NOMO-1 (cell line): ENCODE data around the gene IKZF5.
A peak's percentile ranks its signal among the peaks of the same experiment; 100 is the strongest.

Source experiments
- DNase-seq, 2 experiments: peaks; one replicate each; lab custom pipeline; 2025; ENCODE audit not compliant: unreplicated experiment in 2 of 2; lab: John Stamatoyannopoulos, UW

Gene IKZF5

DNA sequence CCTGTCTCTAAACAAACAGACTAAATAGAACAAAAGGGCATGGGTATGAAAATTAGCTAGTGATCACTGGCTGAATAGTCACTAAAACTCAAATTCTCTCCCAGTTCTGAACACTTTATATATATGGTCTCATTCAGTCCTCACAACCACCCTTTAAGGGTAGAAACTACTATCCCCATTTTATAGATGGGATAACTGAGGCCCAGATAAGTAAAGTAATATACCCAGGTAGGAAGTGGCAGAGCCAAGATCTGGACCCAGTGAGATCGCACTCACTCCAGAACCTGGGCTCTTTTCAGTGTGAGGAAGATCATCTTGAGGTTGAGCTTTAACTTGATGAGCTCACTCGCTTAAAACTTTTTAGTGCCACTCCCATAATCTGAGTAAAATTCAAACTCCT is 23.9 kb downstream of the IKZF5 start:
- no peak for DNase-seq

DNA sequence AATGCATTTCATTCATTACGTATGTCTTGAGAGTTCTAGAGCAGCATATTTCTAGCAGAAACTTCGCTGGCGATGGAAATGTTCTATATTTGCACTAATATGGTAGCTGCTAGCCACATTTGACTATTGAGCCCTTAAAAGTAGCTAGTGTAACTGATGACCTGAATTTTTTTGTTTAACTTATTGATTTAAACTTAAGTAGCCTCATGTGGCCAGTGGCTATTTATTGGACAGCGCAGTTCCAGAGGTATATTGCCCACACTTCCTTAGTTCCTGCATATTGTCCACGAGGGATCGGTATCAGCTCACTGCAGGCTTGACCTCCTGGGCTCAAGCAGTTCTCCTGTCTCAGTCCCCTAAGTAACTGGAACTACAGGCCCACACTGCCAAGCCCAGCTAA is 24.7 kb downstream of the IKZF5 start:
- no peak for DNase-seq

GRCh38 chr10:122981066-122981464 is 27.5 kb downstream of the IKZF5 start:
- DNase-seq, result peak in 1 of 2 experiments; percentile 55

- DNase-seq, result peak; percentile 78 to 84
Observed at GRCh38 chr10:122980209-122981065, 28.2 kb downstream of the IKZF5 start, which contains the start of gene PSTK. Gene PSTK (plus strand): TSS chr10:122980401. CDS start chr10:122980480, 79 bp downstream.

DNA sequence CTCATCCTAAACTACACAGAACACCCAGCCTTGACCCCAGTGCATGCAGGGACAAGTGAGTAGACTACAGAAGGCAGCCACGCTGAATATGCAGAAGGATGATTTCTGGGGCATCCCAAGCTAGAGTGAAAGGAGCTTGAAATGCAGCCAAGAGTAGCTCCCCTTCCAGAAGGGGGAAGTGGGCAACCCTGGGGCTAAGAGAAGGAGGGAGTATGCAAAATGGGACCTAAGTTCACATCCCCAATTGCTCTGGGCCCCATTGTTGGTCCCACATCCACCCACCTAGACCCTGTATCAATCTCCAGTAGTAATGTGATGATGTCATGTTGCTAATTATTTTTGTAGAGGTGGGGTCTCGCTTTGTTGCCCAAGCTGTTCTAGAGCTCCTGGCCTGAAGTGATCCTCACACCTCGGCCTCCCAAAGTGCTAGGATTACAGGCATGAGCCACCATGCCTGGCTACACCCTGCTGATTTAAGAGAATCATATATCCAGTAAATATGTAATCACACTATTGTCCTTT is 34.0 kb downstream of the IKZF5 start:
- no peak for DNase-seq

GRCh38 chr10:122974023-122974422 is 34.6 kb downstream of the IKZF5 start:
- DNase-seq, result no peak

GRCh38 chr10:122968698-122969097 is 39.9 kb downstream of the IKZF5 start:
- DNase-seq, result no peak

- no peak for DNase-seq
Observed at GRCh38 chr10:122966879-122967278, 41.7 kb downstream of the IKZF5 start.

DNA sequence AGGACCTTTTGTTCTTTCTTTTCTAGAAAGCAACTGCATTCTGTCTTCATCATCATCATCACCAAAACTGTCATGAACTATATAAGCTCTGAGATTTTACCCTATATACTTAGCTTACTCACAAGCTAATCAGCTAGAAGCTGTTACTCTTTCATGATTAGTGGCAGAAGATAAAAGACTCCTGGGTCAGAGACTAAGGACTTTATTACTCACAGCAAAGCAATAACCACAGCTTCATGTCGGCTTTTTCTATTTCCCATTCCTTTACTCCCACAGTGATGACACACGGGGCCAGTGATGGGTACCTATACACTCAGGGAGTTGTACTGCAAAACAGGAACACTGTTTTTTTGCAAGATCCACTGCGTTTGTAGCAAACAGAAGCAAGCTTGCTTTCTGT is 46.2 kb downstream of the IKZF5 start:
- DNase-seq, result no peak

DNA sequence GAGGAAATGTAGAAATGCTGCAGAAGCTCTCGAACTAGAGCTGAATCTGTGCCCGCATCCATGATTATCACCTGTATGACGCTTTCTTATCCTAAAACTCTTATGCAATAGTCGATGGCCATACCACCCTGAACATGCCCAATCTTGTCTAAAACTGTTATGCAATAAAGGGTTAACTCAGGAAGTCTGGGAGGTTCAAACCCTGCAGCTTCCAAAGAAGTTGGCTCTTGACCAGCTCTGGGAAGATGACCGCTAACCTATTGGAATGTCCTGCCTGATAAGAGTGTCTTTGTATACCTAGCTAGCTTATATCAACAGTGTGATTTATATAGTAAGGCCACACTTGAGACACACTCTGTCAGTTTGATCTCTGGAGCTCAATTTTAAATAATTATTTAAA is 51.1 kb downstream of the IKZF5 start:
- DNase-seq, result no peak

DNA sequence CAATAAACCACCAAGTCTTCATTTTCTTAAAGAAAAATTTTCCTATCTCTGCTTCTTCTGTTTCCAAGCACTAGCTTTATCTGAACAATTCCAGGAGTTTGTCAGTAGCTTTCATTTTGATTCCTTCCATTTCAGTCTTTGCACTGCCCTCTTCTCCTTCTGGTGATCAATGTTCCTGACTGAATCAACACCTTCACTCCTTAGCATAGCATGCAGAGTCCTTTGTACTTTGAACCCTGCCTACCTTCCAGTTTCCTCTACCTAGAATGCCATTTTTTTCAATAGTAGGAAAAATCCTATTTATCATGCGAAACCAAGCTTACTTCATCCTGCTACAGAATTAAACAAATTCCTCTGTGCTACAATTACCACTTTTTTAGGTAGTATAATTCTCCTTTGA is 52.7 kb downstream of the IKZF5 start:
- DNase-seq, result no peak

DNA sequence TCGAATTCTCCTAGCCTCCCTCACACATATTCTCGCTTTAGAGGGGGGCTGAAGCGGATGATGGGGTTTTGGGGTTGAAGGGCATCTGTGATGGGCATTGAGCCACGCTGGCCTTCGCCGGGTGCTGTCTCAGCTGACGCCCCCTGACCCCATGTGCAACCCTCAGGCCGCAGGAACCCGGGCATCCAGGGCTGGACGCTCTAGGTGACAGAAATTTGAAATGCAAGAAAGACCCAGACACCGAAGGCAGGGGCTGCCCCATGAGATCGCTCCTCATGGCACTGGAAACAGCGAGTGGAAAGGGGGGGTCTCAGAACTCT is 53.9 kb downstream of the IKZF5 start:
- DNase-seq, result no peak

- peak; percentile 98 for DNase-seq
Observed at GRCh38 chr10:122953902-122954730, 54.5 kb downstream of the IKZF5 start, which contains the start of gene C10orf88. Gene C10orf88 (minus strand): TSS chr10:122954227. CDS start chr10:122954178, 49 bp downstream.

GRCh38 chr10:122949296-122949695 is 59.3 kb downstream of the IKZF5 start:
- no peak for DNase-seq
